ENCODE results near the gene GRID1. TPM values are rescaled to one million over a fixed set of nuclear protein-coding genes. Genes with fewer than 3 reads are reported as not detected.

Gene GRID1
- total and polyA plus RNA-seq, 10 of the 15 experiments (the other 5 are each of a cell fraction or from before 2014, with no cell fraction given) = 0.04 to 0.62 (median 0.08) TPM; not detected in 5

DNA sequence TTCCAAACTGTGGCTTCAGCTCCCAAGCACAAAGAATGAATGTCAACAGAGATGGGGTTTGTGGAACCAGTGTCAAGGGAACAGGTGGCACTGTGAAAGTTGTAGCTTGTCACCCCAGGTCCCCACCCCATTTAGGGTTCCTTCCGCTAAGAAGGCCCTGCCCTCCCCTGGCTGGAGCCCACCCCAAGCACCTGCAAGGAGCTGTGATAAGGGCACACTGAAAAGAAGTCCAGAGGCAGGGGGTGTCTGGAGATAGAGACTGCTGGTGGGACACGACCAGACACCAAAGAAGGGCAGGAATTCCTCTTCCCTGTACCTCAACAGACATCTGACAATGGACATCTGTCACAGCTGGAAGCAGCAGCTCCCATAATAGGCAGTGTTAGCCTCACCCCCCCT lies 4.5 kb downstream of the GRID1 start (continued):
- TF ChIP-seq, protein P1, sequence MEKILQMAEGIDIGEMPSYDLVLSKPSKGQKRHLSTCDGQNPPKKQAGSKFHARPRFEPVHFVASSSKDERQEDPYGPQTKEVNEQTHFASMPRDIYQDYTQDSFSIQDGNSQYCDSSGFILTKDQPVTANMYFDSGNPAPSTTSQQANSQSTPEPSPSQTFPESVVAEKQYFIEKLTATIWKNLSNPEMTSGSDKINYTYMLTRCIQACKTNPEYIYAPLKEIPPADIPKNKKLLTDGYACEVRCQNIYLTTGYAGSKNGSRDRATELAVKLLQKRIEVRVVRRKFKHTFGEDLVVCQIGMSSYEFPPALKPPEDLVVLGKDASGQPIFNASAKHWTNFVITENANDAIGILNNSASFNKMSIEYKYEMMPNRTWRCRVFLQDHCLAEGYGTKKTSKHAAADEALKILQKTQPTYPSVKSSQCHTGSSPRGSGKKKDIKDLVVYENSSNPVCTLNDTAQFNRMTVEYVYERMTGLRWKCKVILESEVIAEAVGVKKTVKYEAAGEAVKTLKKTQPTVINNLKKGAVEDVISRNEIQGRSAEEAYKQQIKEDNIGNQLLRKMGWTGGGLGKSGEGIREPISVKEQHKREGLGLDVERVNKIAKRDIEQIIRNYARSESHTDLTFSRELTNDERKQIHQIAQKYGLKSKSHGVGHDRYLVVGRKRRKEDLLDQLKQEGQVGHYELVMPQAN (conservative IDR thresholded peaks at IDR 0.05) = no peak
- TF ChIP-seq, protein P2, sequence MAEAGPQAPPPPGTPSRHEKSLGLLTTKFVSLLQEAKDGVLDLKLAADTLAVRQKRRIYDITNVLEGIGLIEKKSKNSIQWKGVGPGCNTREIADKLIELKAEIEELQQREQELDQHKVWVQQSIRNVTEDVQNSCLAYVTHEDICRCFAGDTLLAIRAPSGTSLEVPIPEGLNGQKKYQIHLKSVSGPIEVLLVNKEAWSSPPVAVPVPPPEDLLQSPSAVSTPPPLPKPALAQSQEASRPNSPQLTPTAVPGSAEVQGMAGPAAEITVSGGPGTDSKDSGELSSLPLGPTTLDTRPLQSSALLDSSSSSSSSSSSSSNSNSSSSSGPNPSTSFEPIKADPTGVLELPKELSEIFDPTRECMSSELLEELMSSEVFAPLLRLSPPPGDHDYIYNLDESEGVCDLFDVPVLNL (IDR thresholded peaks at IDR 0.05; ENCODE audit: low read depth, low read length) = no peak
- no peak for TF ChIP-seq NR2C2 (IDR thresholded peaks at IDR 0.05; ENCODE audit: borderline replicate concordance, control insufficient read depth, insufficient read length, low read depth)
- TF ChIP-seq GATAD2B (conservative IDR thresholded peaks at IDR 0.05; ENCODE audit: low read depth) = no peak
- no peak for TF ChIP-seq FOXK2 (IDR thresholded peaks at IDR 0.05)
- TF ChIP-seq CBX3 (IDR thresholded peaks at IDR 0.05; ENCODE audit: borderline replicate concordance, low read depth) = no peak
- TF ChIP-seq CHD1 (IDR thresholded peaks at IDR 0.05; ENCODE audit: low read depth, low read length) = no peak
- no peak for TF ChIP-seq ZNF24 (IDR thresholded peaks at IDR 0.05)
- no peak for TF ChIP-seq SREBF2 (IDR thresholded peaks at IDR 0.05; ENCODE audit: low read length)
